Mucosa of descending colon (tissue), 3 donors: ENCODE results near the gene ZNF621. TPM values are rescaled to one million over a fixed set of nuclear protein-coding genes. Genes with fewer than 3 reads are reported as not detected.

Source experiments
- ATAC-seq: fragments of 200-7000 bp; cut with Tn5 transposase; one replicate; pipeline ENCODE4 v1.9.1; 2020; ENCODE audit warnings: mild to moderate bottlenecking, moderate library complexity
- DNase-seq, 3 donors: peaks; one replicate each; pipeline ENCODE4 v3.0.0-alpha.2; 2020
- H3K36me3 ChIP-seq: fragments of 200-600 bp; one replicate; pipeline ENCODE4 v1.8.0; 2021; ENCODE audit warnings: low read depth, mild to moderate bottlenecking
- H3K4me1 ChIP-seq: fragments of 200-600 bp; one replicate; pipeline ENCODE4 v1.8.0; 2021; ENCODE audit warnings: low read depth, mild to moderate bottlenecking
- H3K4me3 ChIP-seq: fragments of 200-600 bp; one replicate; pipeline ENCODE4 v1.8.0; 2021; ENCODE audit warnings: mild to moderate bottlenecking
- H3K9me3 ChIP-seq: fragments of 200-600 bp; one replicate; pipeline ENCODE4 v1.8.0; 2021; ENCODE audit warnings: mild to moderate bottlenecking
- CTCF ChIP-seq: fragments of 200-600 bp; IDR thresholded peaks from one replicate; pipeline ENCODE4 v1.8.0; 2022; ENCODE audit warnings: antibody characterized with exemption, mild to moderate bottlenecking
- intact Hi-C, 2 donors: fragments of 100-400 bp; cut with DNase I in 1 of 2; cut with micrococcal nuclease in 1 of 2; formaldehyde crosslinking; loops; one replicate each; pipeline versions ENCODE4 v1.11.0 to v1.11.1; 2022; cut with DNase I, micrococcal nuclease
- total RNA-seq, 3 donors: library from RNA; stranded (reverse); fragmentation: NEBNext Ultra II Directional in 2 of 3; extraction: Animal tissue kit (Norgen Biotek cat#: 25700) in 2 of 3; gene quantifications; one replicate each; pipeline versions ENCODE4 v1.2.1 to v1.2.4, GENCODE V29; 2021 to 2023
- donor health status: DM: no; HTN: no; CAD: no; lungs with moderate emphysema.
- donor health status: DM: no; HTN: no; CAD: no.
- donor health status: DM: no; HTN: yes; CAD: no.

Gene ZNF621
- total RNA-seq, 3 donors from 2014 or later, result 16.6 to 21.9 (median 18.6) TPM

GRCh38 chr3:40582401-40583027, 57.8 kb downstream of the ZNF621 start:
- Histone ChIP-seq H3K9me3 (no peaks in the 10 kb centered on the region), H3K4me3 (no peak overlapping the region), H3K36me3 (no peaks in the 10 kb centered on the region), H3K4me1 (no peaks in the 10 kb centered on the region)
- intact Hi-C loops, result loop anchor here in 1 of 2 donors (5.0 to 10.0 kb wide), 2 partner anchors 622 to 1300 kb away; no protein-coding TSS in a partner anchor
- DNase-seq (no peak), ATAC-seq (no peak)
- no peak for TF ChIP-seq CTCF

DNA sequence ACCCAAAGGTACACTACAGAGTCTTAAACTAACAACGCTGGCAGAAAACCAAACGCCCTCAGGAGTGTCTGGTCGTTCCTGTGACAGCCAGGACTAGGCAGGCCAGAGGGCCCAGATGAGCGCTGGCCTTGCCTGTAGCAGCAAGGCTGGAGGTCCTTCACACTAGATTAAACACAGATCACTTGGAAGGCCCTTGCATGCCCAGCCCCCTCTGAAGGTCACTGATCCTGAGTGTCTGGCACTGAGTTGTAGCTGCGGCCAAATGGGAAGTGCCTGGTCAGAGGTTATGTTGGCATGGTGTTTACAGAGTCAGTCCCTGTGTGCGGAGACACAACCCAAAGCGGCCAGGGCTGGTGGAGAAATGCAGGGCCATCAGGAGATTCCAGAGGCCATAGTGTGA, 58.9 kb downstream of the ZNF621 start:
- ATAC-seq (no peak), DNase-seq (no peak)
- intact Hi-C loops, result loop anchor here (2.0 to 10.0 kb wide), 3 partner anchors 621 to 1299 kb away; no protein-coding TSS in a partner anchor
- Histone ChIP-seq H3K4me1 (no peaks in the 10 kb centered on the region), H3K36me3 (no peaks in the 10 kb centered on the region), H3K9me3 (no peaks in the 10 kb centered on the region), H3K4me3 (no peak overlapping the region)
- no peak for TF ChIP-seq CTCF

- intact Hi-C loops, result loop anchor here (2.0 to 10.0 kb wide), 3 partner anchors 620 to 1298 kb away; no protein-coding TSS in a partner anchor
- peak; percentile 82 to 93 (median 90) for DNase-seq
- peak; percentile 94 for ATAC-seq
- peak; percentile 88 for TF ChIP-seq CTCF
- no peaks in the 10 kb centered on the region for H3K9me3 ChIP-seq
- no peak overlapping the region for H3K4me3 ChIP-seq
- no peaks in the 10 kb centered on the region for H3K36me3 ChIP-seq
- H3K4me1 ChIP-seq, result no peaks in the 10 kb centered on the region
Measured at GRCh38 chr3:40584625-40585189, 59.9 kb downstream of the ZNF621 start.

- no peak for TF ChIP-seq CTCF
- no peak for ATAC-seq
- no peaks in the 10 kb centered on the region for H3K9me3 ChIP-seq
- no peak overlapping the region for H3K4me3 ChIP-seq
- H3K36me3 ChIP-seq, result no peaks in the 10 kb centered on the region
- intact Hi-C loops, result loop anchor here (2.0 to 10.0 kb wide), 2 partner anchors 619 to 1295 kb away; no protein-coding TSS in a partner anchor
- DNase-seq, result no peak
- no peaks in the 10 kb centered on the region for H3K4me1 ChIP-seq
Measured at GRCh38 chr3:40585381-40586016, 60.7 kb downstream of the ZNF621 start.

DNA sequence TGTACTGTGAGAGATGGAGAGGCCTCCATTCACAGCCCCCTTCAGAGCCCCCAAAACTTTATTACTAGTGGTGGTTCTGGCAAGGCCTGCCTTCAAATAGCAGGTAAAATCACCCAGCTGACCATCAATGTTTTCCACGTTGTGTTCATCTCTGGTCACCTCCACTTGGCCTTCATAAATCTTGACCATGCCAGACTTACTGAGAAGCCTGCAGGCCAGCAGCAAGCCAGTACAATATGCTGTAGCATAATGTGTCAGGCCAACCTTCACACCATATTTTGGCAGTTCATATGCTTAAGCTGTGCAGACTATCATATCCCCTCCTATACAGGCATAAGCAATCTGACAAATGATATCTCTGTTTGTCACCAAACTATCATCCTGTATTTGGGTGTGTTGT, 62.1 kb downstream of the ZNF621 start:
- no peak overlapping the region for H3K4me3 ChIP-seq
- ATAC-seq (no peak), DNase-seq (no peak)
- H3K9me3 ChIP-seq, result no peaks in the 10 kb centered on the region
- H3K4me1 ChIP-seq, result no peaks in the 10 kb centered on the region
- TF ChIP-seq CTCF, result no peak
- no peaks in the 10 kb centered on the region for H3K36me3 ChIP-seq
- intact Hi-C loops, result loop anchor here in 1 of 2 donors (10.0 kb wide), 1 partner anchor 618 kb away; no protein-coding TSS in a partner anchor
